IMR-90 (cell line): ENCODE results near the gene BTLA. TPM values are rescaled to one million over a fixed set of nuclear protein-coding genes. Genes with fewer than 3 reads are reported as not detected.

ENCODE experiments used
- ATAC-seq: fragments of 200-7000 bp; cut with Tn5 transposase; 2 replicates; pipeline ENCODE4 v1.9.1; 2020; ENCODE audit warnings: low read depth, mild to moderate bottlenecking, moderate library complexity
- BruUV-seq: library from RNA; stranded (reverse); fragments of 400-500 nt; replicated peaks from 2 replicates; lab custom pipeline; 2021; lab: Mats Ljungman, UMichigan
- CTCF ChIA-PET: fragments of 300-600 bp; formaldehyde crosslinking; extraction: SDS; loops from one replicate; lab custom pipeline; 2021; ENCODE audit warnings: antibody characterized with exemption; lab: Yijun Ruan, JAX
- POLR2A ChIA-PET: fragments of 300-600 bp; sonication (Branson Sonifier 250); formaldehyde crosslinking; loops from one replicate; lab custom pipeline; 2022; ENCODE audit warnings: antibody characterized with exemption; ENCODE audit not compliant: unreplicated experiment; lab: Charles Lee
- DNase-seq: peaks from one replicate; pipeline ENCODE4 v3.0.0; 2013
- H2AFZ ChIP-seq: replicated peaks from 2 replicates; pipeline ENCODE3; 2013; ENCODE audit warnings: low read length, mild to moderate bottlenecking; ENCODE audit not compliant: poor library complexity
- H2AK5ac ChIP-seq: 2 replicates; pipeline ENCODE4 v1.6.1; 2013; ENCODE audit warnings: low read depth, low read length, inconsistent platforms
- H2AK9ac ChIP-seq: replicated peaks from 2 replicates; pipeline ENCODE3; 2013; ENCODE audit warnings: mild to moderate bottlenecking, low read depth, low read length, moderate library complexity; ENCODE audit not compliant: poor library complexity
- H2BK120ac ChIP-seq: 2 replicates; pipeline ENCODE4 v1.6.1; 2013; ENCODE audit warnings: low read depth, low read length, inconsistent platforms
- H2BK15ac ChIP-seq: 3 replicates; pipeline ENCODE4 v1.6.1; 2013; ENCODE audit warnings: low read depth, low read length, inconsistent platforms
- H2BK20ac ChIP-seq: 2 replicates; pipeline ENCODE4 v1.6.1; 2013; ENCODE audit warnings: low read depth, mild to moderate bottlenecking, inconsistent platforms, low read length, moderate library complexity
- H2BK5ac ChIP-seq: 2 replicates; pipeline ENCODE4 v1.6.1; 2013; ENCODE audit warnings: mild to moderate bottlenecking, low read depth, low read length, inconsistent platforms; ENCODE audit not compliant: poor library complexity, severe bottlenecking
- H3K14ac ChIP-seq: replicated peaks from 2 replicates; pipeline ENCODE4 v1.6.1; 2013; ENCODE audit warnings: low read depth, low read length, inconsistent platforms
- H3K18ac ChIP-seq: 2 replicates; pipeline ENCODE4 v1.6.1; 2013; ENCODE audit warnings: low read depth, low read length, control low read depth
- H3K23ac ChIP-seq: 2 replicates; pipeline ENCODE4 v1.6.1; 2013; ENCODE audit warnings: low read depth, low read length, inconsistent platforms
- H3K27ac ChIP-seq: 2 replicates; pipeline ENCODE4 v1.5.1; 2013; ENCODE audit warnings: mild to moderate bottlenecking, control low read depth, low read length; ENCODE audit not compliant: insufficient read depth
- H3K27me3 ChIP-seq: 2 replicates; pipeline ENCODE4 v1.6.1; 2013; ENCODE audit warnings: low read length; ENCODE audit not compliant: control insufficient read depth, insufficient read depth
- H3K36me3 ChIP-seq: 2 replicates; pipeline ENCODE4 v1.6.1; 2013; ENCODE audit warnings: low read length, mixed read lengths; ENCODE audit not compliant: control insufficient read depth, insufficient read depth
- H3K4ac ChIP-seq: 2 replicates; pipeline ENCODE4 v1.6.1; 2013; ENCODE audit warnings: low read depth, low read length, inconsistent platforms
- H3K4me1 ChIP-seq: 2 replicates; pipeline ENCODE4 v1.6.1; 2013; ENCODE audit warnings: low read length, mixed read lengths; ENCODE audit not compliant: control insufficient read depth, insufficient read depth
- H3K4me2 ChIP-seq: 2 replicates; pipeline ENCODE4 v1.6.1; 2013; ENCODE audit warnings: low read depth, mild to moderate bottlenecking, control low read depth, low read length, moderate library complexity
- H3K4me3 ChIP-seq: 2 replicates; pipeline ENCODE4 v1.5.1; 2013; ENCODE audit warnings: low read depth, mild to moderate bottlenecking, control low read depth, low read length, moderate library complexity; ENCODE audit not compliant: insufficient read depth
- H3K56ac ChIP-seq: 2 replicates; pipeline ENCODE4 v1.6.1; 2013; ENCODE audit warnings: low read length, inconsistent platforms; ENCODE audit not compliant: insufficient read depth; ENCODE audit errors: extremely low read depth
- H3K79me1 ChIP-seq, 2 experiments: 2 replicates each; pipeline ENCODE4 v1.6.1; 2013; ENCODE audit warnings: low read length in 2 of 2, inconsistent platforms in 1 of 2, low read depth in 1 of 2
- H3K9ac ChIP-seq: 2 replicates; pipeline ENCODE4 v1.6.1; 2013; ENCODE audit warnings: low read depth, low read length, control low read depth
- H3K9me1 ChIP-seq: 2 replicates; pipeline ENCODE4 v1.6.1; 2013; ENCODE audit warnings: low read length, inconsistent platforms; ENCODE audit not compliant: insufficient read depth
- H3K9me3 ChIP-seq: 2 replicates; pipeline ENCODE4 v1.6.1; 2013; ENCODE audit warnings: low read length; ENCODE audit not compliant: control insufficient read depth, insufficient read depth
- H4K20me1 ChIP-seq: 2 replicates; pipeline ENCODE4 v1.6.1; 2013; ENCODE audit warnings: low read length, inconsistent platforms; ENCODE audit not compliant: insufficient read depth
- H4K5ac ChIP-seq: 2 replicates; pipeline ENCODE4 v1.6.1; 2013; ENCODE audit warnings: mild to moderate bottlenecking, low read depth, low read length, control low read depth
- H4K8ac ChIP-seq, 2 experiments: 2 replicates each; pipeline ENCODE4 v1.6.1; 2013; ENCODE audit warnings: low read depth in 2 of 2, low read length in 2 of 2, control low read depth in 1 of 2, inconsistent platforms in 1 of 2
- H4K91ac ChIP-seq: 2 replicates; pipeline ENCODE4 v1.6.1; 2013; ENCODE audit warnings: low read depth, low read length, inconsistent platforms; ENCODE audit not compliant: insufficient read depth
- BHLHE40 ChIP-seq: fragments of 150-350 bp; IDR thresholded peaks from 2 replicates; pipeline ENCODE4 v1.6.1; 2016; ENCODE audit warnings: mild to moderate bottlenecking, low read depth, low read length
- CTCF ChIP-seq: conservative IDR thresholded peaks from 2 replicates; pipeline ENCODE4 v1.5.1; 2012; ENCODE audit warnings: mild to moderate bottlenecking, low read depth, low read length, improper control_type of control experiment
- MAFK ChIP-seq: IDR thresholded peaks from 2 replicates; pipeline ENCODE4 v1.6.1; 2012; ENCODE audit warnings: low read depth, low read length, improper control_type of control experiment
- MXI1 ChIP-seq: IDR thresholded peaks from 2 replicates; pipeline ENCODE4 v1.6.1; 2012; ENCODE audit warnings: low read depth, mild to moderate bottlenecking, low read length, moderate library complexity, borderline replicate concordance
- NFE2L2 ChIP-seq: fragments of 150-350 bp; IDR thresholded peaks from 2 replicates; pipeline ENCODE4 v1.6.1; 2016; ENCODE audit warnings: low read depth, mild to moderate bottlenecking, low read length
- POLR2A ChIP-seq: IDR thresholded peaks from 2 replicates; pipeline ENCODE4 v1.6.1; 2012; ENCODE audit warnings: mild to moderate bottlenecking, low read depth, low read length
- RAD21 ChIP-seq: IDR thresholded peaks from 2 replicates; pipeline ENCODE4 v1.6.1; 2012; ENCODE audit warnings: low read length, improper control_type of control experiment
- RCOR1 ChIP-seq: IDR thresholded peaks from 2 replicates; pipeline ENCODE4 v1.6.1; 2012; ENCODE audit warnings: mild to moderate bottlenecking, low read length, improper control_type of control experiment; ENCODE audit not compliant: insufficient replicate concordance
- RFX5 ChIP-seq: IDR thresholded peaks from 2 replicates; pipeline ENCODE4 v1.8.0; 2012; ENCODE audit warnings: low read depth, mild to moderate bottlenecking, low read length, moderate library complexity
- SMC3 ChIP-seq: fragments of 150-350 bp; IDR thresholded peaks from 2 replicates; pipeline ENCODE4 v1.6.1; 2016; ENCODE audit warnings: low read depth, mild to moderate bottlenecking, antibody characterized with exemption, low read length, moderate library complexity
- WGBS, 2 experiments: methylation state at CpG; one replicate each; pipeline versions ENCODE4 v1.1.5 to v1.1.7; 2013; ENCODE audit warnings: missing lambda C conversion rate in 2 of 2; ENCODE audit not compliant: insufficient read length in 1 of 2; ENCODE audit errors: extremely low coverage in 2 of 2; 5-methylcytosine and 5-hydroxymethylcytosine counted together
- dilution Hi-C: fragments of 300-500 bp; cut with HindIII; formaldehyde crosslinking; loops from one replicate; pipeline ENCODE4 v1.14.3; 2018; ENCODE audit warnings: low sequenced_read_pairs; ENCODE audit not compliant: unreplicated experiment
- in situ Hi-C: fragments of 300-500 bp; cut with MboI; formaldehyde crosslinking; loops from 3 replicates; pipeline ENCODE4 v1.14.3; 2019; ENCODE audit warnings: low sequenced_read_pairs, inconsistent platforms, mixed read lengths
- intact Hi-C: fragments of 100-400 bp; cut with micrococcal nuclease; formaldehyde crosslinking; loops from 2 replicates; pipeline ENCODE4 v1.10.0; 2022
- polyA plus RNA-seq, 3 experiments: library from polyadenylated mRNA; depleted of rRNA; stranded (reverse); fragments of >200 nt; gene quantifications; 2 replicates each; pipeline ENCODE4 v1.2.3, GENCODE V29; 2012; ENCODE audit warnings: low replicate concordance in 1 of 3
- total RNA-seq: library from RNA; depleted of rRNA; stranded (reverse); fragments of >200 nt; gene quantifications from 2 replicates; pipeline ENCODE4 v1.2.3, GENCODE V29; 2012

BTLA gene
- total and polyA plus RNA-seq, 2 of the 4 experiments (the other 2 are of a cell fraction): not detected

DNA sequence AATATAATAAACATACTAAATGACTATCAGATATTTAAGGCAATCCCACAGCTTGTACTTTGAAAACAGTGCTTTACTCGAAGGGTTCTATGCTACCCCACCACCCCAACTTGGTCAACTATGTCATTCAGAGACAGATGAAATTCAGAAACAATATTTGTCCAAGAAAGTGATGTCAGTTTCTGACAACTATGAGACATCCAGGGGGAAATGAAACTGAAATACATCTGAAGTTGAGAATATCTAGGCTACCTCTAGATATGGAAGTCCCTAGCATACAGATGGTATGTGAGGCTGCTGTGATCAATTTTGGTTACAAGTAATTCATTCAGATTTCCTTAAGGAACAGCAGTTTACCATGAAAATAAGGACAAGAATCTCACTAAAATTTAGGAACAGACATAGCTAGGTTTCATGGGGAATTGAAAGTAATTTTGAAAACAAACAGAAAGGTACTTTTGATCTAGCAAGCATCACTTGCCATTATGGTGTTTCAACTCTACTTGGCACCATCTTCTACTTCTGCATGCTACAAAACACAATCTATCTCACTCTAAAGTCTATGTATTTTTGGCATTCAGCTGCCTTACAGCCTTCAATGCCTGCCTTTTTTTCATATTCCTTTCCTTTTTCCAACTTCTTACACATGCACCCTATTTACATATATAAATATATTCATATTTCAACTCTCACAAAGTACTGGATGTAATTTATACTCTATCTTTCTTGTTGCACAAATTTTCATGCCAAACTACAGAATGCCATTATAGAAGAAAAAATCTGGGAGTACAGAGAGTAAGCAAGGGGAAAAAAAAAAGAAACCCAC lies 40.8 kb upstream of the BTLA start (continued):
- no peak for TF ChIP-seq BHLHE40

DNA sequence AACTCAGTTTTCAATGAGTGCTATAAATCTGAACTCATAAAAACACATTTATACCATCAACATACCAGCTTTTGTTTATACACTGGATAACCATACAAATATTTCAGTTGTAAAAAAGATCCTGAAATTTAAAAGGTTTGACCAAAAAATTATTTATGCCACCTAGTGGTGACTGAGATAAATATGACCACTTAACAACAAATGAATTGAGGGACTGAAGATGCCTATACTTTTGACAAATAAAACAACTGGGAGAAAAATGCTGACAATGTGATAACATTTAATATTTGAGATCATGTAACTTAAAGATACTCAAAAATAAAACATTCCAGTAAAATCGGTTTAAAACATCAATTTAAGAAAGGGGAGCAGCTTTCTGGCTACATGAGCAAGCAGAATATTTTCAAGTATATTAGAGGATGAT lies 32.1 kb upstream of the BTLA start:
- Histone ChIP-seq H3K27me3 (no peaks in the 10 kb centered on the region), H3K79me1 (no peaks in the 10 kb centered on the region), H3K56ac (no peak overlapping the region), H2BK15ac (no peak overlapping the region), H2BK5ac (no peak overlapping the region), H3K9me3 (no peaks in the 10 kb centered on the region), H4K8ac (no peak overlapping the region), H3K4ac (no peak overlapping the region), H3K4me3 (no peak overlapping the region), H4K20me1 (no peaks in the 10 kb centered on the region), H2BK120ac (no peak overlapping the region), H3K27ac (no peak overlapping the region), H3K18ac (no peak overlapping the region), H3K9ac (no peak overlapping the region), H4K5ac (no peak overlapping the region), H3K14ac (no peak overlapping the region), H3K23ac (no peak overlapping the region), H2AK5ac (no peak overlapping the region), H4K91ac (no peak overlapping the region), H3K4me1 (no peaks in the 10 kb centered on the region), H2AFZ (no peak overlapping the region), H3K4me2 (no peak overlapping the region), H2BK20ac (no peak overlapping the region), H3K9me1 (no peaks in the 10 kb centered on the region), H3K36me3 (peaks cover 8% of the 10 kb centered on the region), H2AK9ac (no peak overlapping the region)
- dilution Hi-C loops: no loop called here
- peak; percentile 49 for DNase-seq
- TF ChIP-seq SMC3: peak; percentile 43; the same call in 1 of the 2 replicates
- no peak for TF ChIP-seq RFX5
- TF ChIP-seq RAD21: 0 out of 2 replicates have a peak, but pooled peaks have one; percentile 27
- no peak for TF ChIP-seq NFE2L2
- peak; percentile 52 for TF ChIP-seq CTCF
- TF ChIP-seq MXI1: no peak
- TF ChIP-seq POLR2A: no peak
- TF ChIP-seq MAFK: peak; percentile 85
- no peak for TF ChIP-seq RCOR1
- CTCF ChIA-PET: interaction anchor here (0.7 to 1.4 kb wide), 3 partner anchors 14 to 239 kb away, joined by 3 to 4 read pairs (median 3); no protein-coding TSS in a partner anchor
- no peak for ATAC-seq
- no CpG with 5 or more reads among the region's 1 CpG for WGBS, 2 experiments
- intact Hi-C loops: no loop called here
- POLR2A ChIA-PET: no interaction called here
- in situ Hi-C loops: no loop called here
- BruUV-seq: no TSS peak
